Fibroblast of lung (primary cell): ENCODE measurements around the gene PIK3C2G. TPM values are rescaled to one million over a fixed set of nuclear protein-coding genes. Genes with fewer than 3 reads are reported as not detected.

Experiments used
- DNase-seq, 2 donors: peaks; one replicate each; pipeline versions ENCODE4 v3.0.0 to v3.0.0-alpha.2; 2010; ENCODE audit warnings: low read depth in 2 of 2
- H2AFZ ChIP-seq: 2 replicates; pipeline ENCODE4 v1.5.1; 2012; ENCODE audit warnings: low read length, control low read depth, inconsistent platforms
- H3K27ac ChIP-seq: 2 replicates; pipeline ENCODE4 v1.5.1; 2011; ENCODE audit warnings: low read length, control low read depth; ENCODE audit not compliant: insufficient read depth
- H3K27me3 ChIP-seq: 2 replicates; pipeline ENCODE4 v1.5.1; 2011; ENCODE audit warnings: mild to moderate bottlenecking, low read length; ENCODE audit not compliant: control insufficient read depth, insufficient read depth
- H3K36me3 ChIP-seq: 2 replicates; pipeline ENCODE4 v1.5.1; 2011; ENCODE audit warnings: low read length; ENCODE audit not compliant: control insufficient read depth, insufficient read depth
- H3K4me1 ChIP-seq: 2 replicates; pipeline ENCODE4 v1.5.1; 2011; ENCODE audit warnings: low read length; ENCODE audit not compliant: control insufficient read depth, insufficient read depth; ENCODE audit errors: extremely low read depth
- H3K4me2 ChIP-seq: 2 replicates; pipeline ENCODE4 v1.5.1; 2011; ENCODE audit warnings: low read length, control low read depth; ENCODE audit not compliant: insufficient read depth; ENCODE audit errors: extremely low read depth
- H3K4me3 ChIP-seq, 4 experiments: fragments of 200-600 bp in 1 of 4; sonication (generic) in 1 of 4; replicated peaks in 1 of 4; 2 replicates each; pipeline ENCODE4 v1.5.1; 2011 to 2016; ENCODE audit warnings: low read length in 4 of 4, low read depth in 3 of 4, mild to moderate bottlenecking in 3 of 4, control low read depth in 2 of 4, inconsistent platforms in 1 of 4, mixed read lengths in 1 of 4; ENCODE audit not compliant: insufficient read depth in 1 of 4; ENCODE audit errors: control extremely low read depth in 1 of 4
- H3K79me2 ChIP-seq: 2 replicates; pipeline ENCODE4 v1.5.1; 2012; ENCODE audit warnings: mild to moderate bottlenecking, low read length, inconsistent platforms; ENCODE audit not compliant: control insufficient read depth, insufficient read depth
- H3K9ac ChIP-seq: 2 replicates; pipeline ENCODE4 v1.5.1; 2011; ENCODE audit warnings: mild to moderate bottlenecking, low read length, control low read depth; ENCODE audit not compliant: insufficient read depth
- H3K9me3 ChIP-seq: 2 replicates; pipeline ENCODE4 v1.5.1; 2012; ENCODE audit warnings: low read depth, low read length; ENCODE audit not compliant: control insufficient read depth, insufficient read depth
- H4K20me1 ChIP-seq: 2 replicates; pipeline ENCODE4 v1.5.1; 2011; ENCODE audit warnings: low read length; ENCODE audit not compliant: control insufficient read depth, insufficient read depth; ENCODE audit errors: extremely low read depth
- CTCF ChIP-seq, 2 donors: IDR thresholded peaks in 1 of 2; conservative IDR thresholded peaks in 1 of 2; 1 replicate in 1 of 2; 2 replicates in 1 of 2; pipeline ENCODE4 v1.5.1; 2011 to 2012; ENCODE audit warnings: low read length in 2 of 2, control low read depth in 1 of 2, inconsistent platforms in 1 of 2, low read depth in 1 of 2, mild to moderate bottlenecking in 1 of 2
- EZH2 ChIP-seq: IDR thresholded peaks from 2 replicates; pipeline ENCODE4 v1.5.1; 2012; ENCODE audit warnings: low read length, control low read depth, mild to moderate bottlenecking; ENCODE audit errors: missing control alignments
- polyA plus RNA-seq, 2 donors: library from polyadenylated mRNA; depleted of rRNA in 1 of 2; stranded (reverse) in 1 of 2; unstranded in 1 of 2; fragments of >200 nt; gene quantifications; 2 replicates each; pipeline ENCODE4 v1.2.1, GENCODE V29; 2011 to 2012; ENCODE audit warnings: missing spikeins in 1 of 2
- total RNA-seq: library from RNA; depleted of rRNA; stranded (reverse); fragments of >200 nt; gene quantifications from 2 replicates; pipeline ENCODE4 v1.2.1, GENCODE V29; 2014

The PIK3C2G gene
- total and polyA plus RNA-seq, 2 donors (not counting 1 experiment from before 2014, with no cell fraction given), result not detected

- no peak overlapping the region for H3K9ac ChIP-seq
- no peaks in the 10 kb centered on the region for H3K9me3 ChIP-seq
- H3K36me3 ChIP-seq, result no peaks in the 10 kb centered on the region
- no peaks in the 10 kb centered on the region for H3K27me3 ChIP-seq
- no peak overlapping the region for H3K4me3 ChIP-seq
- no peaks in the 10 kb centered on the region for H3K79me2 ChIP-seq
- TF ChIP-seq CTCF (conservative IDR thresholded peaks at IDR 0.05 in 1 of 2, IDR thresholded peaks at IDR 0.05 in 1 of 2; ENCODE audit: low read depth in 1 of 2, low read length in 2 of 2) (no peak), EZH2 (no peak)
- DNase-seq, result no peak
- peak overlapping the region; percentile 44 for H2AFZ ChIP-seq
- no peak overlapping the region for H3K27ac ChIP-seq
- H3K4me2 ChIP-seq, result no peak overlapping the region
- H3K4me1 ChIP-seq, result no peaks in the 10 kb centered on the region
- no peaks in the 10 kb centered on the region for H4K20me1 ChIP-seq
Observed at GRCh38 chr12:18221726-18222125, 39.6 kb upstream of the PIK3C2G start.

DNA sequence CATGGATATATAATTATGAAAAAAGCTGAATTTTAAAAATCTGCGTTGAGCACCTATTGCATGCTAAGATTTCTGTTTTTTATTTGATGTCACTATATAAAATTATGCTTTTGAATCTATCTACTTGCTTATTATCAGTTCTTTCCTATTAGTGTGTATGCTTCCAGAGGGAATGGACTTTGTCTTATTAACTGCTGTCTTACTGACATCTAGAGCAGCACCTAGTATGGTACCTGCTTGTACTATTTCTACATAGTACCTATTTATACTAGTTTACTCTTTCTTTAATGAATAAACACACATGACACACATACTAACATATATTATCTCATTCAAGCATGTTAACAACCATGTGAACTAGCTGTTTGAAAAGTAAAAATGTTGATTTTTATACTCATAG, 38.6 kb upstream of the PIK3C2G start:
- no peak overlapping the region for H3K4me2 ChIP-seq
- no peaks in the 10 kb centered on the region for H3K27me3 ChIP-seq
- no peaks in the 10 kb centered on the region for H3K4me1 ChIP-seq
- no peaks in the 10 kb centered on the region for H3K36me3 ChIP-seq
- H3K4me3 ChIP-seq, result no peak overlapping the region
- H3K79me2 ChIP-seq, result no peaks in the 10 kb centered on the region
- H3K27ac ChIP-seq, result no peak overlapping the region
- H3K9ac ChIP-seq, result no peak overlapping the region
- TF ChIP-seq EZH2 (no peak), CTCF (conservative IDR thresholded peaks at IDR 0.05 in 1 of 2, IDR thresholded peaks at IDR 0.05 in 1 of 2; ENCODE audit: low read depth in 1 of 2, low read length in 2 of 2) (no peak)
- no peak overlapping the region for H2AFZ ChIP-seq
- H3K9me3 ChIP-seq, result no peaks in the 10 kb centered on the region
- no peak for DNase-seq
- H4K20me1 ChIP-seq, result no peaks in the 10 kb centered on the region

DNA sequence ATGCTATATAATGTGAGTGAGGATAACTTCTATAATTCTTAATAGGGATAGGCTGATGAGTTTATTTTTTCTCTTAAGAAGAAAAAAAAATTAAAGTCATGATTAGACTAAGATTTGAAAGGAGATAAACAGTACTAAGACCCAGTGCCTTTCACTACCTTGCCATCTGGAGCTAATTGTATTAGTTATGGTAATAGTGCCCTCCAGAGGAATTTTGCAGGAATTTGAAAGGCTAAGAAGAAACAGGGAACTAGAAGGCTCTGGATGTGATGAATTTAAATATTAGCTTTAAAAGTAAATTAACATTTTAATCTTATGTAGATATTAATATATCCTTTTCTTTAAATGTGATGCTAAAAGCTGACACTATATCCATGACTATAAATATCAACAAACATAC, 36.6 kb upstream of the PIK3C2G start:
- no peaks in the 10 kb centered on the region for H3K27me3 ChIP-seq
- no peak overlapping the region for H3K9ac ChIP-seq
- TF ChIP-seq EZH2, result no peak
- peak; percentile 49 to 57 for TF ChIP-seq CTCF (conservative IDR thresholded peaks at IDR 0.05 in 1 of 2, IDR thresholded peaks at IDR 0.05 in 1 of 2; ENCODE audit: low read depth in 1 of 2, low read length in 2 of 2)
- no peak overlapping the region for H3K4me3 ChIP-seq
- peak; percentile 37 to 68 for DNase-seq
- no peaks in the 10 kb centered on the region for H3K4me1 ChIP-seq
- no peaks in the 10 kb centered on the region for H4K20me1 ChIP-seq
- H3K27ac ChIP-seq, result no peak overlapping the region
- no peak overlapping the region for H3K4me2 ChIP-seq
- H3K79me2 ChIP-seq, result no peaks in the 10 kb centered on the region
- H3K9me3 ChIP-seq, result no peaks in the 10 kb centered on the region
- no peak overlapping the region for H2AFZ ChIP-seq
- no peaks in the 10 kb centered on the region for H3K36me3 ChIP-seq
